Cardiac muscle cell (in vitro differentiated cells and primary cell): Measurements from ENCODE around the gene OR5AR1. TPM values are rescaled to one million over a fixed set of nuclear protein-coding genes. Genes with fewer than 3 reads are reported as not detected.

Experiments used
- DNase-seq, 2 donors: peaks; one replicate each; pipeline versions ENCODE4 v3.0.0 to v3.0.0-alpha.2; 2010 to 2017; ENCODE audit warnings: low read depth in 1 of 2, low spot score in 1 of 2
- H3K27ac ChIP-seq: fragments of 200-600 bp; sonication (generic); 2 replicates; pipeline ENCODE4 v1.5.1; 2016
- H3K27me3 ChIP-seq: fragments of 200-600 bp; sonication (generic); 2 replicates; pipeline ENCODE4 v1.6.0; 2016; ENCODE audit warnings: control low read depth
- H3K36me3 ChIP-seq: fragments of 200-600 bp; sonication (generic); 2 replicates; pipeline ENCODE4 v1.5.1; 2016; ENCODE audit warnings: control low read depth
- H3K4me1 ChIP-seq: fragments of 200-600 bp; sonication (generic); 2 replicates; pipeline ENCODE4 v1.8.1; 2017; ENCODE audit warnings: low read depth, mild to moderate bottlenecking, mixed run types
- H3K4me3 ChIP-seq: fragments of 200-600 bp; sonication (generic); 2 replicates; pipeline ENCODE4 v1.5.1; 2016; ENCODE audit warnings: mild to moderate bottlenecking
- H3K9me3 ChIP-seq: fragments of 200-600 bp; sonication (generic); 2 replicates; pipeline ENCODE4 v1.5.1; 2017; ENCODE audit warnings: low read depth, mild to moderate bottlenecking, control low read depth
- polyA plus RNA-seq: library from polyadenylated mRNA; unstranded; fragments of >200 nt; fragmentation: Nextera tagmentation; extraction: Ambion mirVana; gene quantifications from 2 replicates; pipeline ENCODE4 v1.2.1, GENCODE V29; 2016
- total RNA-seq: library from RNA; depleted of rRNA; stranded (reverse); fragments of >200 nt; gene quantifications from 2 replicates; pipeline ENCODE4 v1.2.3, GENCODE V29; 2016
- TF ChIP-seq, protein P1 (sequence below): IDR thresholded peaks from 2 replicates; pipeline ENCODE4 v1.5.1; 2012; ENCODE audit warnings: low read depth, mild to moderate bottlenecking, low read length

OR5AR1 gene
- total and polyA plus RNA-seq, 2 experiments from 2014 or later = not detected

DNA sequence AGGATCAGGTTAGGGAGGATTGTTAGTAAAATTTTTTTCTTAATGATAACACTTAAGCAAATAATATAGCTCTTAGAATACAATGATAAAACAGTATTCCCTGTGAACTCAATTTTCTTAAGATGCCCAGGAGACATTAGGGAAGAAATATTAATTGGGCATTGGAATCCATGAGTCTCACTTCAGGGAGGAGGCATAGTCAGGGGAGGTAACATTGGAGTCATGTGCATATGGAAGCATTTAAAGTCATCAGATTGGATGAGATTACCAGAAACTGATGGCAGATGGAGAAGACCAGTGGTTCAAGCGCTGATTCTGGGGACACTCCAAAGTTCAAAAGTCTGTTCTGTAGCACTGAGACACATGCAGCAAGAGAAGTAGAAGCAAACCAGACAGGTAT lies 35.3 kb downstream of the OR5AR1 start, which contains the start of gene OR9G1:
TSS of gene OR9G1 (plus strand) at position 301 of the 400 bp plus-strand sequence. CDS start 1,293 bp downstream, outside the sequence.
- Histone ChIP-seq H3K36me3 (no peaks in the 10 kb centered on the region), H3K4me3 (no peak within 1 kb of the TSS), H3K4me1 (no peaks in the 10 kb centered on the region), H3K27ac (no peak within 1 kb of the TSS), H3K27me3 (no peaks in the 10 kb centered on the region), H3K9me3 (no peaks in the 10 kb centered on the region)
- TF ChIP-seq, protein P1, sequence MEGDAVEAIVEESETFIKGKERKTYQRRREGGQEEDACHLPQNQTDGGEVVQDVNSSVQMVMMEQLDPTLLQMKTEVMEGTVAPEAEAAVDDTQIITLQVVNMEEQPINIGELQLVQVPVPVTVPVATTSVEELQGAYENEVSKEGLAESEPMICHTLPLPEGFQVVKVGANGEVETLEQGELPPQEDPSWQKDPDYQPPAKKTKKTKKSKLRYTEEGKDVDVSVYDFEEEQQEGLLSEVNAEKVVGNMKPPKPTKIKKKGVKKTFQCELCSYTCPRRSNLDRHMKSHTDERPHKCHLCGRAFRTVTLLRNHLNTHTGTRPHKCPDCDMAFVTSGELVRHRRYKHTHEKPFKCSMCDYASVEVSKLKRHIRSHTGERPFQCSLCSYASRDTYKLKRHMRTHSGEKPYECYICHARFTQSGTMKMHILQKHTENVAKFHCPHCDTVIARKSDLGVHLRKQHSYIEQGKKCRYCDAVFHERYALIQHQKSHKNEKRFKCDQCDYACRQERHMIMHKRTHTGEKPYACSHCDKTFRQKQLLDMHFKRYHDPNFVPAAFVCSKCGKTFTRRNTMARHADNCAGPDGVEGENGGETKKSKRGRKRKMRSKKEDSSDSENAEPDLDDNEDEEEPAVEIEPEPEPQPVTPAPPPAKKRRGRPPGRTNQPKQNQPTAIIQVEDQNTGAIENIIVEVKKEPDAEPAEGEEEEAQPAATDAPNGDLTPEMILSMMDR = no peak
- DNase-seq = no peak

DNA sequence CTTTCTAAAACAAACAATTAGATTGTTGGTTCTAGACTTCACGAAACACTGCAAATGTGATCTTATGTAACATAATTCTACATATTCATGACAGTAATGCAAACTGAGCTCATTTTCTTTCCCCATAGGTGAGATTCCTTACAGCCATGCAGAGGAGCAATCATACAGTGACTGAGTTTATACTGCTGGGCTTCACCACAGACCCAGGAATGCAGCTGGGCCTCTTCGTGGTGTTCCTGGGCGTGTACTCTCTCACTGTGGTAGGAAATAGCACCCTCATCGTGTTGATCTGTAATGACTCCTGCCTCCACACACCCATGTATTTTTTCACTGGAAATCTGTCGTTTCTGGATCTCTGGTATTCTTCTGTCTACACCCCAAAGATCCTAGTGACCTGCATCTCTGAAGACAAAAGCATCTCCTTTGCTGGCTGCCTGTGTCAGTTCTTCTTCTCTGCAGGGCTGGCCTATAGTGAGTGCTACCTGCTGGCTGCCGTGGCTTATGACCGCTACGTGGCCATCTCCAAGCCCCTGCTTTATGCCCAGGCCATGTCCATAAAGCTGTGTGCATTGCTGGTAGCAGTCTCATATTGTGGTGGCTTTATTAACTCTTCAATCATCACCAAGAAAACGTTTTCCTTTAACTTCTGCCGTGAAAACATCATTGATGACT lies 36.9 kb downstream of the OR5AR1 start:
- TF ChIP-seq, protein P1 = no peak
- DNase-seq = no peak
- Histone ChIP-seq H3K36me3 (no peaks in the 10 kb centered on the region), H3K4me3 (no peak overlapping the region), H3K27me3 (no peaks in the 10 kb centered on the region), H3K27ac (no peak overlapping the region), H3K9me3 (no peaks in the 10 kb centered on the region), H3K4me1 (no peaks in the 10 kb centered on the region)

DNA sequence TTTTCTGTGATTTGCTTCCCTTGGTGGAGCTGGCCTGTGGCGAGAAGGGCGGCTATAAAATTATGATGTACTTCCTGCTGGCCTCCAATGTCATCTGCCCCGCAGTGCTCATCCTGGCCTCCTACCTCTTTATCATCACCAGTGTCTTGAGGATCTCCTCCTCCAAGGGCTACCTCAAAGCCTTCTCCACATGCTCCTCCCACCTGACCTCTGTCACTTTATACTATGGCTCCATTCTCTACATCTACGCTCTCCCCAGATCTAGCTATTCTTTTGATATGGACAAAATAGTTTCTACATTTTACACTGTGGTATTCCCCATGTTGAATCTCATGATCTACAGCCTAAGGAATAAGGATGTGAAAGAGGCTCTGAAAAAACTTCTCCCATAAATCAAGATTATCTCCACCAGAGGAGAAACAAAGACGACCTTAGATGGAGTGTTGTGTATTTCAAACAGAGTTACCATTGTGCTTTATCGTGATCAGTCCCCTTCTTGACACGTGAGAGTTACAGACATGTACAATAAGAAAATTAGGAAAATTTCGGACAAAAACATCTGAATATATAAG lies 37.5 kb downstream of the OR5AR1 start:
- H3K27me3 ChIP-seq = no peaks in the 10 kb centered on the region
- H3K9me3 ChIP-seq = no peaks in the 10 kb centered on the region
- H3K27ac ChIP-seq = no peak overlapping the region
- no peaks in the 10 kb centered on the region for H3K4me1 ChIP-seq
- no peak overlapping the region for H3K4me3 ChIP-seq
- DNase-seq = no peak
- TF ChIP-seq, protein P1 = no peak
- H3K36me3 ChIP-seq = no peaks in the 10 kb centered on the region

DNA sequence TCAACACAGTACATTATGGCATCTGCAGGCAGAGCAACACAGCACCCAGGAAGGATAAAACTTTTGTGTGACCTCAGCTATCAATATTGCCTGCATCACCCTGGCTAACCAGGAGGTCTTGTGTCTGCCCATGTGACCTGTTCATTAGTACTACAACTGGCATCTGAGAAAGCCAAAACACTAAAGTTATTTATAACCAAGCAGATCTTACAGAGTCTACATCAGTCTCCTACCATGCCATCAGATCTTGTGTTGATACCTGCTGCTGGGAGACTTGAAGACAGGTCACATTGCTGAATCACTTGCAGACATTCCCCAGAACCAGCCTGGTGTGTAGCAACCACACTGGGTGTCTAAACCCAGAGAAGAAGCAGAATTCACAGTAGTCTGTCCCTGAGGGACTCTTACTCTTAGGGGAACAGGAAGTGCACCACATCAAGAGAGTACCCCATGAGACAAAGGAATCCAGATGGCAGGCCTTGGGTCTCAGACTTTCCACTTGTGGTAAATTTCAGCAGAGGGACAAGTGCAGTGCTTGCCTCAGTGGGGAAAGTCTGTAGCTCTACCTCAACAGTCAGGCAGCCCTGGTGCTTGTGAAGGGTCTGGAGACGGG lies 42.4 kb downstream of the OR5AR1 start:
- Histone ChIP-seq H3K27me3 (no peaks in the 10 kb centered on the region), H3K4me3 (no peak overlapping the region), H3K9me3 (no peaks in the 10 kb centered on the region), H3K4me1 (no peaks in the 10 kb centered on the region), H3K27ac (no peak overlapping the region), H3K36me3 (no peaks in the 10 kb centered on the region)
- no peak for DNase-seq
- TF ChIP-seq, protein P1 = no peak

DNA sequence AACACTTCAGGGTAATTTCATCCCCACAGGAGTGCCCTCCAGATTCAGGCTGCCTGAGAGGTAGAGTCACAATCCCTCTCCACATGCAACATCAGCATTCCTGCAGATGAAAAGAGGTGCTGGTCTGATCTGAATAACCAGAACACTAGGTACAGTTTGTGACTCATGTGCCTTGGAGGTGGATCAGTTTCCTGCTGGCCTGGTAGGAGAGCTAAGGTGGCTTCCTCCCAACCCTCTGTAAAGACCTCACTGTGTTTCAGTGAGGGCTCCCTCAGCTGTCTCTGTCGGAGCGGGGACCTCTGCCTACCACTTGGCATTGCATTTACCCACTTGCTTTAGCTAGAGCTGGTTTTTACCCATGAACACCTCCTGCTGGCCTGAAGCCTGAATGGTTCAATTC lies 43.0 kb downstream of the OR5AR1 start:
- no peaks in the 10 kb centered on the region for H3K27me3 ChIP-seq
- no peaks in the 10 kb centered on the region for H3K9me3 ChIP-seq
- no peaks in the 10 kb centered on the region for H3K4me1 ChIP-seq
- no peak overlapping the region for H3K4me3 ChIP-seq
- H3K27ac ChIP-seq = no peak overlapping the region
- no peaks in the 10 kb centered on the region for H3K36me3 ChIP-seq
- DNase-seq = no peak
- TF ChIP-seq, protein P1 = no peak
